Measurements from ENCODE around the gene CRYBG2. TPM values are rescaled to one million over a fixed set of nuclear protein-coding genes. Genes with fewer than 3 reads are reported as not detected.
A peak's percentile ranks its signal among the peaks of the same experiment; 100 is the strongest.

CRYBG2 gene
- total RNA-seq, 1 experiment from 2014 or later, result 21.1 TPM

DNA sequence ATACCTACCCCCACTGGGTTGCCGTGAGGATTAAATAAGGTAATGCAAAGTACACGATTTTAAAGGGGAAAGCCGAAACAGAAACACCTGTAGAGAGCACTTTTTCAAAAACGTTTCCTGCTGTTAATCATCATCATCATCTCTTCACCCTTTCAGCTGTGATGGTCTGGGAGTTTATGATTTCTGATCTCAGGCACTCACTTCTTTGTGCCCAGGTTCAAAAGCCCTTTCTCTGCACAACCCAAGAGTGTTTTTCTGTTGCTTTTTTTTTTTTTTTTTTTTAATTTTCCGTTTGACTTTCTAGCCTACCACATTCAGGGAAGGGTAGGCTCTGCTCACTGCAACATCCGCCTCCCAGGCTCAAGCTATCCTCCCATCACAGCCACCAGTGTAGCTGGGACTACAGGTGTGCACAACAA, 46.6 kb downstream of the CRYBG2 start:
- peak overlapping the region; percentile 99 for H3K4me3 Mint-ChIP-seq
- H3K27me3 Mint-ChIP-seq (ENCODE audit: low read depth), result peaks cover 4% of the 10 kb centered on the region
- H3K4me1 Mint-ChIP-seq, result peaks cover 23% of the 10 kb centered on the region
- H3K36me3 Mint-ChIP-seq, result no peaks in the 10 kb centered on the region
- no peaks in the 10 kb centered on the region for H3K9me3 Mint-ChIP-seq
- ATAC-seq (no peak), DNase-seq (ENCODE audit: low spot score) (no peak)
- POLR2A ChIA-PET, result interaction anchor here (0.7 kb wide), 1 partner anchor 14 kb away, joined by 5 read pairs; no protein-coding TSS in a partner anchor
- CTCF ChIA-PET, result interaction anchor here (0.7 to 5.2 kb wide), 10 partner anchors 14 to 976 kb away, joined by 3 to 42 read pairs (median 4); partner anchors contain the start of genes CEP85, SH3BGRL3 and ZNF593
- TF ChIP-seq, protein P1, sequence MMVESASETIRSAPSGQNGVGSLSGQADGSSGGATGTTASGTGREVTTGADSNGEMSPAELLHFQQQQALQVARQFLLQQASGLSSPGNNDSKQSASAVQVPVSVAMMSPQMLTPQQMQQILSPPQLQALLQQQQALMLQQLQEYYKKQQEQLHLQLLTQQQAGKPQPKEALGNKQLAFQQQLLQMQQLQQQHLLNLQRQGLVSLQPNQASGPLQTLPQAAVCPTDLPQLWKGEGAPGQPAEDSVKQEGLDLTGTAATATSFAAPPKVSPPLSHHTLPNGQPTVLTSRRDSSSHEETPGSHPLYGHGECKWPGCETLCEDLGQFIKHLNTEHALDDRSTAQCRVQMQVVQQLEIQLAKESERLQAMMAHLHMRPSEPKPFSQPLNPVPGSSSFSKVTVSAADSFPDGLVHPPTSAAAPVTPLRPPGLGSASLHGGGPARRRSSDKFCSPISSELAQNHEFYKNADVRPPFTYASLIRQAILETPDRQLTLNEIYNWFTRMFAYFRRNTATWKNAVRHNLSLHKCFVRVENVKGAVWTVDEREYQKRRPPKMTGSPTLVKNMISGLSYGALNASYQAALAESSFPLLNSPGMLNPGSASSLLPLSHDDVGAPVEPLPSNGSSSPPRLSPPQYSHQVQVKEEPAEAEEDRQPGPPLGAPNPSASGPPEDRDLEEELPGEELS (CRISPR knock-in tag; IDR thresholded peaks at IDR 0.05), result no peak
- no peak for TF ChIP-seq SOX15 (CRISPR knock-in tag; IDR thresholded peaks at IDR 0.05)
- no peak for TF ChIP-seq TEAD1 (CRISPR knock-in tag; IDR thresholded peaks at IDR 0.05)
- TF ChIP-seq ERG (CRISPR knock-in tag; IDR thresholded peaks at IDR 0.05), result no peak
- no peak for TF ChIP-seq FOXP1 (CRISPR knock-in tag; IDR thresholded peaks at IDR 0.05; ENCODE audit: borderline replicate concordance)
- TF ChIP-seq ZNF138 (CRISPR knock-in tag; conservative IDR thresholded peaks at IDR 0.05), result no peak
- H3K27ac Mint-ChIP-seq, result peak overlapping the region; percentile 70

DNA sequence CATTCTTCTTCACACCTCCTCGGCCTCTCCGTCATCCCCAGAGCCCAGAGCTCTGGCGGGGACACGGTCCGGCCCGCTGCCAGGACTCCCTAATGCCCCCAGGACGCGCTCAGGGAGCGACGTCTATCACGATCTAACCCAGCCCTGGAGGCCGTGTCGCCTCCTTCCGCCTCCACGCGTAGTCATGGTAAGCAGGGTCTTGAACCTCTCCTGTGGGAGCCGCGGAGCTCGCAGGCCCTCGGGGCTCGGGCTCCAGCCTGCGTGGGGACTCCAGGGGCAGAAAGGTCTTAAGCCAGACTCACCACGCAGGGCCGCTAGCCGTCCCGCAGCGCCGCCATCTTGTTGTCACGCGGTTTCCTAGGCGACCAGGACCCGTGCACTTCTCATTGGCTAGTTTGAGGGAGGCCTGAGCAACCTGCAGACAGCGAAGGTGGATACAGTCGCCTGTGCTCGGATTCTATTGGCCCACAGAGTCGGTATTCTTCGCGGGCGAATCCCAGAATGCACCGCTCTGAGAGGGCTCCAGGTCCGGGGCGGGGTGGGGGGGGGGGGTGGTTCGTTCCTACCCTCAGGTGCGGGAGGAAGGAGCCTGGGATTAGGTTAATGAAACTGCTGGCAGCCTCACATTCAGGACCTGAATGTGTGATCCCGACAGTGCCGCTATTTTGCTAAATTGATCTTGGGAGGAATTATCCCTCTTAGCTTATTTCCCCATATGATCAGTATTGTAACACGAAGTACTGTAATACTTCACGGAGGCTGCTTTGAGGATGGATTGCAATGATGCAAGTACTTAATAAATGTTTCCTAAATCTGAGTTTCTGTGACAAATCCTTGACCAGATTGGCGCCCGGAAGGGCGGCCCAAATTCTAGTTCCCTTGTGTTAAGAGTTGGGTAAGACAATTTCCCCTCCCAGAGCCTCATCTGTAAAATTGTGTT, 47.4 kb downstream of the CRYBG2 start, which contains the start of gene UBXN11:
Gene UBXN11, minus strand, starts transcription at position 347 of the 940 bp plus-strand sequence. CDS start 3,753 bp downstream, outside the sequence.
- Mint-ChIP-seq H3K27me3 (ENCODE audit: low read depth) (no peaks in the 10 kb centered on the region), H3K9me3 (no peaks in the 10 kb centered on the region), H3K4me1 (peaks cover 23% of the 10 kb centered on the region), H3K27ac (peak within 1 kb of the TSS; percentile 96), H3K4me3 (peak within 1 kb of the TSS; percentile 99), H3K36me3 (no peaks in the 10 kb centered on the region)
- ChIA-PET CTCF (interaction anchor here (0.7 to 5.2 kb wide), 7 partner anchors 15 to 137 kb away, joined by 3 to 42 read pairs (median 3); partner anchors contain the start of genes CEP85 and ZNF593), POLR2A (no interaction called here)
- ATAC-seq, result peak; percentile 100
- peak; percentile 94 for DNase-seq (ENCODE audit: low spot score)
- TF ChIP-seq FOXK1 (CRISPR knock-in tag; IDR thresholded peaks at IDR 0.05) (peak; percentile 85), NFYB (CRISPR knock-in tag; conservative IDR thresholded peaks at IDR 0.05; ENCODE audit: low read depth) (peak; percentile 83), ZNF317 (CRISPR knock-in tag; IDR thresholded peaks at IDR 0.05; ENCODE audit: borderline replicate concordance, low read depth) (no peak), NR1H2 (CRISPR knock-in tag; IDR thresholded peaks at IDR 0.05) (no peak), MYBL2 (CRISPR knock-in tag; IDR thresholded peaks at IDR 0.05) (0 out of 2 replicates have a peak, but pooled peaks have one; percentile 69), ERG (CRISPR knock-in tag; IDR thresholded peaks at IDR 0.05) (no peak), FOXP1 (CRISPR knock-in tag; IDR thresholded peaks at IDR 0.05; ENCODE audit: borderline replicate concordance) (no peak), USF1 (CRISPR knock-in tag; IDR thresholded peaks at IDR 0.05) (0 out of 2 replicates have a peak, but pooled peaks have one; percentile 10)
- TF ChIP-seq, protein P2, sequence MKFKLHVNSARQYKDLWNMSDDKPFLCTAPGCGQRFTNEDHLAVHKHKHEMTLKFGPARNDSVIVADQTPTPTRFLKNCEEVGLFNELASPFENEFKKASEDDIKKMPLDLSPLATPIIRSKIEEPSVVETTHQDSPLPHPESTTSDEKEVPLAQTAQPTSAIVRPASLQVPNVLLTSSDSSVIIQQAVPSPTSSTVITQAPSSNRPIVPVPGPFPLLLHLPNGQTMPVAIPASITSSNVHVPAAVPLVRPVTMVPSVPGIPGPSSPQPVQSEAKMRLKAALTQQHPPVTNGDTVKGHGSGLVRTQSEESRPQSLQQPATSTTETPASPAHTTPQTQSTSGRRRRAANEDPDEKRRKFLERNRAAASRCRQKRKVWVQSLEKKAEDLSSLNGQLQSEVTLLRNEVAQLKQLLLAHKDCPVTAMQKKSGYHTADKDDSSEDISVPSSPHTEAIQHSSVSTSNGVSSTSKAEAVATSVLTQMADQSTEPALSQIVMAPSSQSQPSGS (CRISPR knock-in tag; IDR thresholded peaks at IDR 0.05; ENCODE audit: borderline replicate concordance, low read depth), result no peak
- TF ChIP-seq, protein P3, sequence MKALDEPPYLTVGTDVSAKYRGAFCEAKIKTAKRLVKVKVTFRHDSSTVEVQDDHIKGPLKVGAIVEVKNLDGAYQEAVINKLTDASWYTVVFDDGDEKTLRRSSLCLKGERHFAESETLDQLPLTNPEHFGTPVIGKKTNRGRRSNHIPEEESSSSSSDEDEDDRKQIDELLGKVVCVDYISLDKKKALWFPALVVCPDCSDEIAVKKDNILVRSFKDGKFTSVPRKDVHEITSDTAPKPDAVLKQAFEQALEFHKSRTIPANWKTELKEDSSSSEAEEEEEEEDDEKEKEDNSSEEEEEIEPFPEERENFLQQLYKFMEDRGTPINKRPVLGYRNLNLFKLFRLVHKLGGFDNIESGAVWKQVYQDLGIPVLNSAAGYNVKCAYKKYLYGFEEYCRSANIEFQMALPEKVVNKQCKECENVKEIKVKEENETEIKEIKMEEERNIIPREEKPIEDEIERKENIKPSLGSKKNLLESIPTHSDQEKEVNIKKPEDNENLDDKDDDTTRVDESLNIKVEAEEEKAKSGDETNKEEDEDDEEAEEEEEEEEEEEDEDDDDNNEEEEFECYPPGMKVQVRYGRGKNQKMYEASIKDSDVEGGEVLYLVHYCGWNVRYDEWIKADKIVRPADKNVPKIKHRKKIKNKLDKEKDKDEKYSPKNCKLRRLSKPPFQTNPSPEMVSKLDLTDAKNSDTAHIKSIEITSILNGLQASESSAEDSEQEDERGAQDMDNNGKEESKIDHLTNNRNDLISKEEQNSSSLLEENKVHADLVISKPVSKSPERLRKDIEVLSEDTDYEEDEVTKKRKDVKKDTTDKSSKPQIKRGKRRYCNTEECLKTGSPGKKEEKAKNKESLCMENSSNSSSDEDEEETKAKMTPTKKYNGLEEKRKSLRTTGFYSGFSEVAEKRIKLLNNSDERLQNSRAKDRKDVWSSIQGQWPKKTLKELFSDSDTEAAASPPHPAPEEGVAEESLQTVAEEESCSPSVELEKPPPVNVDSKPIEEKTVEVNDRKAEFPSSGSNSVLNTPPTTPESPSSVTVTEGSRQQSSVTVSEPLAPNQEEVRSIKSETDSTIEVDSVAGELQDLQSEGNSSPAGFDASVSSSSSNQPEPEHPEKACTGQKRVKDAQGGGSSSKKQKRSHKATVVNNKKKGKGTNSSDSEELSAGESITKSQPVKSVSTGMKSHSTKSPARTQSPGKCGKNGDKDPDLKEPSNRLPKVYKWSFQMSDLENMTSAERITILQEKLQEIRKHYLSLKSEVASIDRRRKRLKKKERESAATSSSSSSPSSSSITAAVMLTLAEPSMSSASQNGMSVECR (CRISPR knock-in tag; IDR thresholded peaks at IDR 0.05; ENCODE audit: borderline replicate concordance), result peak; percentile 79; the same call in 1 of the 2 replicates
- TF ChIP-seq, protein P1 (CRISPR knock-in tag; IDR thresholded peaks at IDR 0.05), result 0 out of 2 replicates have a peak, but pooled peaks have one; percentile 53

Measured in WTC11 (cell line).